GM10266 (cell line): ENCODE measurements around the gene AUTS2.

ENCODE experiments used
- DNase-seq: peaks from one replicate; pipeline ENCODE4 v3.0.0; 2012; ENCODE audit errors: extremely low spot score
- CTCF ChIP-seq: IDR thresholded peaks from 2 replicates; pipeline ENCODE4 v1.5.1; 2012; ENCODE audit warnings: mild to moderate bottlenecking, low read depth; ENCODE audit not compliant: control insufficient read depth, insufficient read depth; ENCODE audit errors: missing control alignments

Gene AUTS2

GRCh38 chr7:70137126-70137525, 538.9 kb downstream of the AUTS2 start:
- no peak for DNase-seq
- TF ChIP-seq CTCF: no peak

- no peak for TF ChIP-seq CTCF
- no peak for DNase-seq
Measured at GRCh38 chr7:70142247-70142932, 544.1 kb downstream of the AUTS2 start.

GRCh38 chr7:70143075-70144044, 545.1 kb downstream of the AUTS2 start:
- DNase-seq: no peak

GRCh38 chr7:70148997-70149396, 550.7 kb downstream of the AUTS2 start:
- no peak for DNase-seq
- TF ChIP-seq CTCF: no peak

More at GRCh38 chr7:70143075-70144044, 545.1 kb downstream of the AUTS2 start:
- TF ChIP-seq CTCF: no peak

- no peak for TF ChIP-seq CTCF
- DNase-seq: no peak
Measured at GRCh38 chr7:70152313-70152712, 554.0 kb downstream of the AUTS2 start.

GRCh38 chr7:70153933-70154332, 555.7 kb downstream of the AUTS2 start:
- no peak for TF ChIP-seq CTCF
- no peak for DNase-seq
